Dendritic cell treated with granulocyte-macrophage colony-stimulating factor and Interleukin-4, amounts not matched to agents 40 ng/mL and 50 ng/mL, for 4 days (primary cell): ENCODE results near the gene EXOC4.

Experiments
- H3K27ac Mint-ChIP-seq: one replicate; pipeline ENCODE4 v1.8.0; 2022; ENCODE audit warnings: mild to moderate bottlenecking, mixed read lengths
- H3K27me3 Mint-ChIP-seq: one replicate; pipeline ENCODE4 v1.8.0; 2022; ENCODE audit warnings: mild to moderate bottlenecking, mixed read lengths
- H3K36me3 Mint-ChIP-seq: one replicate; pipeline ENCODE4 v1.8.0; 2022; ENCODE audit warnings: low read depth, mixed read lengths
- H3K4me1 Mint-ChIP-seq: one replicate; pipeline ENCODE4 v1.8.0; 2022; ENCODE audit warnings: low read depth, mixed read lengths
- H3K4me3 Mint-ChIP-seq: one replicate; pipeline ENCODE4 v1.8.0; 2022; ENCODE audit warnings: mild to moderate bottlenecking, moderate library complexity, mixed read lengths
- H3K9me3 Mint-ChIP-seq: one replicate; pipeline ENCODE4 v1.8.0; 2022; ENCODE audit warnings: mixed read lengths
- intact Hi-C: fragments of 100-400 bp; cut with micrococcal nuclease; formaldehyde crosslinking; loops from one replicate; pipeline ENCODE4 v1.15.0; 2022

The EXOC4 gene

DNA sequence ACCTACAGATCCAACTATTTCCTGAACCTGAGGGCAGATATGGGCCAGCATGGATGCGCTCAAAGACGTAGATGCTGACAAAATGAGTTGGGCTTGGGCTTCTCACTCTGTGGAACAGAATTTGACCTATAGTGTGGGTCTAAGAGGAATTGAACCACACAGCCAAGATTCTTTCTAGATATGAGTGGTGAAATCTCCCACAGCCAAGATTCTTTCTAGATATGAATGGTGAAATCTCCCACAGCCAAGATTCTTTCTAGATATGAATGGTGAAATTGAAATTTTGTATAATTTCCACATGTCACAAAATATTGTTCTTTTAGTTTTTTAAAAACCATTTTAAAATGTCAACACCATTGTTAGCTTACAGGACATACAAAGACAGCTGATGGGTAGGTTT is 658.8 kb downstream of the EXOC4 start:
- Mint-ChIP-seq H3K36me3 (no peaks in the 10 kb centered on the region), H3K27ac (no peak overlapping the region), H3K4me3 (no peak overlapping the region), H3K9me3 (no peaks in the 10 kb centered on the region), H3K27me3 (no peaks in the 10 kb centered on the region), H3K4me1 (no peaks in the 10 kb centered on the region)
- intact Hi-C loops: no loop called here

DNA sequence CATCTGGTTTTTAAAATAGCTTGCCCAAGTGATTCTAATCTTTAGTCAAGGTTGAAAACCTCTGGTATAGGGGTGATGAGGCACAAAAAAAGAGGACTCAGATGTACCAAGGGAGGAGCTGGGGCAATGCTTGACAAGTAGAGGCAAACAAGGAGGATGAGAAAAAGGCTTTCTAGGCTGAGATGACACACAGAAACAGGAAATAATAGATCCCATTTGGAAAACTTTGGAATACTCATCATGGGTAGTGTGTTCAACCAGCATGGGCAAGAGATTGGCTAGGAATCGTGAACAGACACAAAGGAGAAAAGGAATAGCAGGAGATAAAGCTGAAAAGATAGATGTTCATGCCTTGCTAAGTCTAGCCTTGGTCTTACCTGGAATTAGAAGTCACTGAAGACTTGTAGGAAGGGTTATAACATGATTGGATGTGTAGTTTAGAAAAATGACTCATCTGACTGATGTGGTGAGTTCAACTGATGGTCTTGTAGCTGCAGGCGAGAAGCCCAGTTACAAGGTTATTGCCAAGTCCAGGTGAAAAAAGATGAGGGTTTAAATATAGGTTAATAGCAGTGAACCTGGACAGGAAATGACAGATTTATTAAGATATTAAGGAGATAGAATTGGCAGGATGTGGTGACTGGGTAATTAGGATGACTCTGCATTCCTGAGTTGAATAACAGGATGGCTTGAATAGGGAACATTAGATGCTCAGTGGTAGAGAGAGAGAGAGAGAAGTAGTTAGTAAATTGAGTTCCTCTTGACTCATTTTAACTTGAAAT is 660.2 kb downstream of the EXOC4 start:
- H3K4me1 Mint-ChIP-seq: no peaks in the 10 kb centered on the region
- no peaks in the 10 kb centered on the region for H3K27me3 Mint-ChIP-seq
- no peak overlapping the region for H3K27ac Mint-ChIP-seq
- no peak overlapping the region for H3K4me3 Mint-ChIP-seq
- peaks cover 6% of the 10 kb centered on the region for H3K36me3 Mint-ChIP-seq
- intact Hi-C loops: no loop called here
- no peaks in the 10 kb centered on the region for H3K9me3 Mint-ChIP-seq

DNA sequence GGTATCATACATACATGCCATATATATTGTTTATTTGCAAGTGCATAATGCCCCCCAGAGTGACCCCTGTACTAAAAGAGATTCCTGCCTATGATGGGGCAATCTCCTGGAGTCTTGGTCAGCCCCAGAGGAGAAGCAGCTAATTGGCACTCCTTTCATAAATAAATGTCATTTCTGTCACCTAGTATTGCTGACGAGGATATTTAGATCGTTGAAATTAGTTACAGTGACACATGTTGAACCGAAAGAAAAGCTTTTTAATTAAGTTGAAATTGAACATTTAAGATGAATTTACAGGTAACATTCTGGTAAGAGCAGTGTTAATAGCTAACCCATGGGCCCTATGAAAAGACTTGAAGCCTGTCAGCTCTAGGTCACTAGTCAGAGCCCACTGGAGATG is 663.7 kb downstream of the EXOC4 start:
- intact Hi-C loops: no loop called here
- Mint-ChIP-seq H3K36me3 (peaks cover 33% of the 10 kb centered on the region), H3K27ac (no peak overlapping the region)

DNA sequence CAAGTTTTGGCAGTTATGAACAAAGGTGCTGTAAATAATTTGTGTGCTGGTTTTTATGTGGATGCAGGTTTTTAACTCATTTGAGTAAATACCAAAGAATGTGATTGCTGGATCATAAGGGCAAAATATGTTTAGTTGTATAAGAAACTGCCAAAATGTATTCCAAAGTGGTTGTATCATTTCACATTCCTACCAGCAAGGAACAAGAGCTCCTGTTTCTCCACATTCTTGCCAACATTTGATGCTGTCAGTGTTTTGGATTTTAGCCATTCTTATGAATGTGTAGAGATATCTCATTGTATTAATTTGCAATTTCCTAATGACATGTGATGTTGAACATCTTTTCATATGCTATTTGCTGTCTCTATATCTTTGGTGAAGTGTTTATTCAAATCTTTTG is 666.9 kb downstream of the EXOC4 start:
- intact Hi-C loops: no loop called here
- no peak overlapping the region for H3K27ac Mint-ChIP-seq
- no peaks in the 10 kb centered on the region for H3K27me3 Mint-ChIP-seq
- no peak overlapping the region for H3K4me3 Mint-ChIP-seq
- peaks cover 32% of the 10 kb centered on the region for H3K9me3 Mint-ChIP-seq
- peaks cover 37% of the 10 kb centered on the region for H3K36me3 Mint-ChIP-seq
- no peaks in the 10 kb centered on the region for H3K4me1 Mint-ChIP-seq

More for the DNA sequence above, 663.7 kb downstream of the EXOC4 start:
- Mint-ChIP-seq H3K4me3 (no peak overlapping the region), H3K9me3 (peaks cover 26% of the 10 kb centered on the region), H3K27me3 (no peaks in the 10 kb centered on the region), H3K4me1 (no peaks in the 10 kb centered on the region)

DNA sequence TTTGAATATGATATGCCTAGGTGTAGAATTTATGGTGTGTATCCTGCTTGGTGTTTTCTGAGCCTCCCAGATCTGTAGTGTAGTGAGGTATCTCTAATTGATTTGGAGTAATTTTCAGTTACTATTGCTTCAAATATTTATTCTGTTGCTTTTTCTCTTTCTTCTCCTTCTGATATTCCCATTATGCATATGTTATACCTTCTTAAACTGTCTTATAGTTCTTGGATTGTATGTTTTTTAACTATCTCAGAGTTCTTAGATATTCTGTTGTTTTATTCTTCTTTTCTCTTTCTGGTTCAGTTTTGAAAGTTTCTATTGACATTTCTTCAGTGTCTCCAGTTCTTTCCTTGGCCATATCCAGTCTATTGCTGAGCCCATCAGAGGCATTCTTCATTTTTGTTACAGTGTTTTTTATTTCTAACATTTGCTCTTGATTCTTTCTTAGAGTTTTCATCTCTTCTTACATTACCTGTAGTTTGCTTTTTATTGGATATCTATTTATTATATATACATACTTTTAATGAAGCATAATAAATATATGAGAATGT is 668.8 kb downstream of the EXOC4 start:
- Mint-ChIP-seq H3K27me3 (no peaks in the 10 kb centered on the region), H3K4me1 (no peaks in the 10 kb centered on the region), H3K4me3 (no peak overlapping the region), H3K9me3 (peaks cover 32% of the 10 kb centered on the region), H3K36me3 (peaks cover 37% of the 10 kb centered on the region), H3K27ac (no peak overlapping the region)
- intact Hi-C loops: no loop called here

DNA sequence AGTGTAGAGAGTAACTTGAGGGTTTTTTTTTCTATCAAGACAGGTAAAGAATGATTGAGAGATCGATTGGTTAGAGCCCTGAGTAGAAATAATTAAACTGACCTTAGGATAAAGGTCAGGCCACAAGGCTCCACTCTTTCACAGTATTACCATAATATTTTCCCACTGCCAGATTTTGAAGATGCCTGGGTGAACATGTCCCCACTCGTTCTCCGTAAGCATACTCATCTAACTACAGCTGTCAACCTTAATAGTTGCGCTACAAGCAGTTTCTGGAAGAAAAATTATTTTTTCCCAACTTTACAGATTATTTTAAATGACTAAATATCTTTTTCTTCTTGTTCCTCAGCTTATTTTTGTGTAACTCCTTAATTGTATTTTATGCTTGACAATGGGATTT is 671.1 kb downstream of the EXOC4 start:
- peaks cover 32% of the 10 kb centered on the region for H3K9me3 Mint-ChIP-seq
- no peak overlapping the region for H3K4me3 Mint-ChIP-seq
- H3K36me3 Mint-ChIP-seq: peaks cover 30% of the 10 kb centered on the region
- H3K27me3 Mint-ChIP-seq: no peaks in the 10 kb centered on the region
- intact Hi-C loops: no loop called here
- no peaks in the 10 kb centered on the region for H3K4me1 Mint-ChIP-seq
- no peak overlapping the region for H3K27ac Mint-ChIP-seq

DNA sequence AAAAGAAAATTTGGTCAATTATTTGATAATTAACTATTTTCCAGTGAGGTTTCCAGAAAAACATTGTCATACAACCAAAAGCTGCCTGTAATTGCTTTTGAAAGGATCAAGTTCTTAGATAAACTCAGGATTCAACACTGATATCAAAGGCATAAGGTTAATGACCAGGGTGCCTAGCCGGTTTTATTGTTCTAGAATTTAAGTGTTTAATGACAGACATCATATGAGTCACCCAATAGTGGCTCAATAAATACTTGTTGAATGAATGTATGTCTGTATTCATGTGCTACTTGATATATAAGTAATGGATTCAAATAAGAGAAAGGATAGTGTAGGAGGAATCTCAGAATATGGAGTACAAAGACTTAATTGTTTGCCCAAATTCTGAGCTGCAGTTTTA is 678.2 kb downstream of the EXOC4 start:
- Mint-ChIP-seq H3K4me1 (no peaks in the 10 kb centered on the region), H3K27me3 (no peaks in the 10 kb centered on the region), H3K4me3 (no peak overlapping the region), H3K9me3 (no peaks in the 10 kb centered on the region), H3K27ac (no peak overlapping the region), H3K36me3 (no peaks in the 10 kb centered on the region)
- intact Hi-C loops: no loop called here

DNA sequence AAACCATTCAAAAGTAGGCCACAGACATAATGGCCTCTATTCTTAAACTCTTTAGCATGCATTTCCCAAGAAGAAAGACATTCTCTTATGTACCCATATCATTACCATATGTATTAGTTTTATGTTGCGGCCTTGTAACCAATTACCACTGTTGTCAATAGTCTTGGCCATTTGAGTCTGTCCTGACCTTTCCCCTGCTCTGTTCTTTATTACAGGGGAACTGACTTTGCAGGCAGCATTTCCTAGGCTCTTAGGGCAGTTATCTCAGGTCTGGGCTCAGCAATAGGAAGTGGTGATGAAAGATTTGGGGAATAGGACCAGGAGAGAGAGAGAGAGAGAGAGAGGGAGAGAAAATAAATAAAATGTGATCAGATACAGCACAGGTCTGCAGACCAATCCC is 679.7 kb downstream of the EXOC4 start:
- no peak overlapping the region for H3K4me3 Mint-ChIP-seq
- no peaks in the 10 kb centered on the region for H3K9me3 Mint-ChIP-seq
- no peaks in the 10 kb centered on the region for H3K4me1 Mint-ChIP-seq
- H3K36me3 Mint-ChIP-seq: no peaks in the 10 kb centered on the region
- H3K27ac Mint-ChIP-seq: no peak overlapping the region
- H3K27me3 Mint-ChIP-seq: no peaks in the 10 kb centered on the region
- intact Hi-C loops: no loop called here

DNA sequence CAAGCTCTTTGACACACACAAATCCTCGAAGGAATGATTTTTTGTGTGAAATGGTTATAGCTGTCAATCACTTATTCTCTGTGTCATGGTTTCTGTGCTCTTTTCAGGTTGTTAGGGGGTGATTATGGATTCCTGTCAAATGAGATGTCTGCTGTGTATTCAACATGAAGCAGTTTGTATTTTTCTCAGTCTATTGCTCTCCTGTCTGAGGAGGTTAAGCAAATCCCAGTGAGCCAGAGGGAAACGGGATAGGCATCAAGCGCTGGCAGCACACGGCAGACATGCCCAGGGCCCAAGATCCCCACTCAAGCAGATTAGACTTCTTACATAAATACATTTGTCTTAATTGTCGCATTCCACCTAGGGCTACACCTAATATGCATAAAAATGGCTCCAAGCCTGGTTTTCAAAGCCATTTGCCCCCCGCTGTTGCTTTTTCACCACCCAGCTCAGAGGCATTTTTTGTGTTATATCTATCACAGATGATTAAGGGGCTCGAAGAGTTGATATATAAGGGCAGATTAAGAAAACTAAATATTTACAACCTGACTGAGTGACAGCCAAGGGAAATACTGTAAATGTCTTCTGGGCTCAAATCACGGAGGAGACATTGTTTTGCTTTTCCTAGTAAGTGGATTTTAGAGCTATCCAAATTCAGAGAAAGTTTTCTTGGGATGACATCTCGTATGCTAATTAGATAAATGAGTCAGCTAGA is 681.5 kb downstream of the EXOC4 start:
- Mint-ChIP-seq H3K4me1 (no peaks in the 10 kb centered on the region), H3K36me3 (peaks cover 18% of the 10 kb centered on the region), H3K27ac (no peak overlapping the region), H3K9me3 (no peaks in the 10 kb centered on the region), H3K4me3 (no peak overlapping the region), H3K27me3 (no peaks in the 10 kb centered on the region)
- intact Hi-C loops: no loop called here

DNA sequence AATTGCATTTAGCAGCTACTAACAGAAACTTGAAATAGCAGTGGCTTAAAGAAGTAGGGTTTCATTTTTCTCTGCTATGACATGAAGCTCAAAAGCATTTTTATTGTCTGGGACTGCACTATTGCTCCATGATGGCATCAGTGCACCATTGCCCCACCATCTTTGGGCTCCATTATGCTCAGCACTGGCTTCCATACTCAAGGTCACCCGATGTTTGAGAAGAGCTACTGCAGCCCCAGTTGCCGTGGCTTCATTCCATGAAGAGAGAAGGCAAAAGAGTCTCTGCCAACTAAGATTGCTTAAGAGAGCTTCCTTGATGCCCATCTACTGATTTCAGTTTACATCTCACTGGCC is 682.1 kb downstream of the EXOC4 start:
- peaks cover 23% of the 10 kb centered on the region for H3K36me3 Mint-ChIP-seq
- H3K4me3 Mint-ChIP-seq: no peak overlapping the region
- no peaks in the 10 kb centered on the region for H3K27me3 Mint-ChIP-seq
- H3K9me3 Mint-ChIP-seq: no peaks in the 10 kb centered on the region
- H3K27ac Mint-ChIP-seq: no peak overlapping the region
- intact Hi-C loops: no loop called here
- no peaks in the 10 kb centered on the region for H3K4me1 Mint-ChIP-seq

DNA sequence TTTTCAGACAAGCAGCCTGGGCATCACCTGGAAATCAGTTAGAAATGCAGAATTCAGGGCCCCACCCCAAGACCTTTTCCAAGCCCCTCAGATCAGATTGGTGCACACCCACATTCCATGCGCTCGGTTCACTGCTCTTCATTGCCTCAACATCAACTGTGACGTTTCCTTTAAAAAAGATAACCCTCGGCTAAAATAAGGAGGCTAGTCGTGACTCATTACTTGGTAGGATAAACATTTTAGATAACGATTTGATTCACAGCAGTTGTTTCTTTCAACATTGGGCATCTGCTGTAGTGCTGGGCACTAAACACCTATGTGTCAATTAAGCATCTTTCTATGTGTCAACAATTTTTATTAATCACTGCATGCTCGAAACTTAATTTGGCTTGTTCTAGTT is 683.2 kb downstream of the EXOC4 start:
- Mint-ChIP-seq H3K27ac (no peak overlapping the region), H3K36me3 (peaks cover 24% of the 10 kb centered on the region), H3K9me3 (no peaks in the 10 kb centered on the region), H3K27me3 (no peaks in the 10 kb centered on the region), H3K4me3 (no peak overlapping the region), H3K4me1 (no peaks in the 10 kb centered on the region)
- intact Hi-C loops: no loop called here

DNA sequence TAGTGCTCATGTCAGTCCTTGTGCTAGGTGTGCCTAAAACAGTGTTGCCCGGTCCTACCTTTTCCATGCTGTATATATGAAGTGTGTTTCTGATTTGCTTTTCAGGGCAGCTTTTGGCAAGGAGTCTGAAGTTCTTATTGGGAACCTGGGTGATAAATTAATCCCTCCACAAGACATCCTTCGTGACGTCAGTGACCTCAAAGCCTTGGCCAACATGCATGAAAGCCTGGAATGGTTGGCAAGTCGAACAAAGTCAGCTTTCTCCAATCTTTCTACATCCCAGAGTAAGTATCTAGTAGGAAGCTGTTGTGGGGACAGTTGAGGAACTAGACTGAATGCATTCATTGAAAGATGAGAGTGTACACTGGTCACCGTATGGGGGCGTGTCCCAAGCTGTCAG is 684.9 kb downstream of the EXOC4 start:
- no peaks in the 10 kb centered on the region for H3K9me3 Mint-ChIP-seq
- H3K4me3 Mint-ChIP-seq: no peak overlapping the region
- H3K27me3 Mint-ChIP-seq: no peaks in the 10 kb centered on the region
- no peaks in the 10 kb centered on the region for H3K4me1 Mint-ChIP-seq
- intact Hi-C loops: no loop called here
- H3K36me3 Mint-ChIP-seq: peaks cover 34% of the 10 kb centered on the region
- no peak overlapping the region for H3K27ac Mint-ChIP-seq

DNA sequence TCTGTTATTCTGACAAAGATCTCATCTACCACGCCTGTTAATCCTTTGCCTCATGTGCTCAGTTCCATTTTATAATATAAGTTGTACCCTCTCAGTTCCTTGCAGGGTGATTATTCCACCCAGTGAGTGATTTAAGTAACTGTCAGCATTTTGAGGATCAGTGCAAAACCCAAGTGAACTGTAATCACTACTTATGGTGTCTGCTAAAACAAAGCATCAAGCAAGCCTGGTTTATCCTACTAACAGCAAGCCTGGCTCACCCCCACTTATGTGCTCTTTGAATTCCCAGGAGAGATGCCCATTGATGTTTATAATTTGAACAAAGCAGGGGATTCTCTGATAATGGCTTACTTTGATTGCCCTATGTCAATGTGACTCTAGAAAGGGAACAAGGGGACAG is 687.5 kb downstream of the EXOC4 start:
- Mint-ChIP-seq H3K4me1 (no peaks in the 10 kb centered on the region), H3K27me3 (no peaks in the 10 kb centered on the region), H3K36me3 (peaks cover 34% of the 10 kb centered on the region), H3K4me3 (no peak overlapping the region), H3K27ac (no peak overlapping the region), H3K9me3 (no peaks in the 10 kb centered on the region)
- intact Hi-C loops: no loop called here

DNA sequence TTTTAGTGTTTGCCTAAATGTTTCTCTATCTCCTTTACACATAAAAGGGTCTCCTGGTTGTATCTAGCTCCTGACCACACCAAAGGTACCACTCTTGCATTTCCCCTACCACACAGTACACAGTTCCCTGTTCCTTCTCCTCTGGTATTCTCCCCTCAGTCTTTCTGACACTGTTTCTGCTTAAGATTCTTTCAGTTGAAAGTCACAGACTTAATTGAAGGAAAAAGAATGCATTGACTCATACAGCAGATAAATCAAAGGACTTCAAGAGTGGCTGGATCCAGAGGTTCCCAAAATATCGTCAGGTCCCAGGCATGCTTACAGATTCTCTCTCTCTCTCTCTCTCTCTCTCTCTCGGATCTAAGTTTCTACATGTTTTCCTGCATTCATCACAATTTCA is 688.6 kb downstream of the EXOC4 start:
- Mint-ChIP-seq H3K36me3 (peaks cover 34% of the 10 kb centered on the region), H3K4me1 (no peaks in the 10 kb centered on the region), H3K4me3 (no peak overlapping the region), H3K27ac (no peak overlapping the region), H3K9me3 (no peaks in the 10 kb centered on the region), H3K27me3 (no peaks in the 10 kb centered on the region)
- intact Hi-C loops: no loop called here
